NCI-H82 (cell line): ENCODE data around the gene RPL13A.
"Not testable (repeated sequence)": the region's sequence is repeated elsewhere in the genome, so short reads cannot be mapped to it uniquely, and the experiment has no call there.

Experiments
- DNase-seq: peaks from one replicate; lab custom pipeline; 2025; lab: John Stamatoyannopoulos, UW

Gene RPL13A

DNA sequence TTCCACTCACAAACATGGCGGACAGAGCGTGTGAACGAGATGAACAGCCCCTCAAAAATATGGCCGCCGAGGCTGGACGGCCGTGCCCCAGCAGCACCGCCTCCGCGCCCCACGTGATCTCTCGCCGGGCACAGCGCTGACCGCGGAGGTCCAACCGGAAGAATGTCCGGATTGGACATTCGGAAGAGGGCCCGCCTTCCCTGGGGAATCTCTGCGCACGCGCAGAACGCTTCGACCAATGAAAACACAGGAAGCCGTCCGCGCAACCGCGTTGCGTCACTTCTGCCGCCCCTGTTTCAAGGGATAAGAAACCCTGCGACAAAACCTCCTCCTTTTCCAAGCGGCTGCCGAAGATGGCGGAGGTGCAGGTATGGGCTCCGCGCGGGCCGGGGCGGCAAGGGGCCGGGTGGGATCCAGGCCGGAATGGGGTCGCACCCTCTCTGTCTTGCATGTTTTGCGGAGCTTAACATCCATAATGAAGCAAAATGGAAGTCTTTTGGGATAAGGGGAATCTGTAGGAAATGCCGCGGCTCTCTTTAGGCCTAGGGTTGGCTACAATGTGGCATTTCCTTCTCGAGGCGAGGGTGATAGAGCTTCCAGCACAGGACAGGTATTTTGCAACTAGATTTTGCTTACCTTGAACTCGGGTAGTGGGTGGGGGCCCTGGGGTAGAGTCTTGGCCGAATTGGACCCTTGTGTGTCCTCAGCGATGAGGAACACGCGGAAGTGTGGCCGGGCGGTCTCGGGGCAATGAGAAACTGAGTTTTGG is at the start of gene RPL13A:
TSS of gene RPL13A (plus strand) at position 332 of the 769 bp plus-strand sequence. CDS start at position 354, 22 bp downstream.
- DNase-seq = peak; percentile 100

- peak; percentile 88 for DNase-seq
These were observed 49.1 kb upstream of the RPL13A start for GRCh38 chr19:49438261-49438660.

- DNase-seq = no peak
These were observed 47.6 kb upstream of the RPL13A start for GRCh38 chr19:49439836-49440235.

DNA sequence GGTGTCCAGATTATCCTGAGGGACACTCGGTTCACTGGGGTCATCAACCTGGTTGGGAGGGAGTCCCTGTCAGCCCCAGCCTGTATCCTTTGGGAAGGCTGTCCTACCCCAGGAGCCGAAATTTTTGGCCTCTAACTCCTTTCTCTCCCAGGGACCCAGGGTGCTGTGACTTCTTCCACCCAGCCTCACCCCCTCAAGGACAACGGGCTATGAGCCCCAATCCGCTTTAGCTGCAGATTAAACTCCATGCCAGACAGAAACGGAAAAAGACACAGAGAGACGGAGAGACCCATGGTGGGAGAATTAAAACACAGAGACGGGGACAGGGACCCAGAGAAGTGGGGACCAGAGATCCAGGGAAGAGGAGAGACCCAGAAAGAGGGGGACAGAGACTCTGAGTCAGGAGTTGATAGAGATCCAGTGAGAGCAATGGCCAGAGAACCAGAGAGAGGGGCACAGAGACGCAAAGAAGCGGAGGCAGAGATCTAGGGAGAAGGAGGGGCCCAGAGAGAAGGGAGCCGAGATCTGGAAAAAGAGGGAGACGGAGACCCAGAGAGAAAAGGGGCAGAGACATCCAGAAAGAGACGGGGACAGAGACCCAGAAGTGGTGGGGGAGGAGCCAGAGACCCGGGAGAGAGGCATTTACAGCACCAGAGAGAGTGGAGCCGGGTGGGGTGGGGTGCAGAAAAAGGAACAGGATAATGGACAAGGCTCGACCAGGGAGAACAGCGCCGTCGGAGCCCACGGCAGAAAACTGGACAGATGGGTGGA is 46.8 kb upstream of the RPL13A start:
- DNase-seq = peak; percentile 71

DNA sequence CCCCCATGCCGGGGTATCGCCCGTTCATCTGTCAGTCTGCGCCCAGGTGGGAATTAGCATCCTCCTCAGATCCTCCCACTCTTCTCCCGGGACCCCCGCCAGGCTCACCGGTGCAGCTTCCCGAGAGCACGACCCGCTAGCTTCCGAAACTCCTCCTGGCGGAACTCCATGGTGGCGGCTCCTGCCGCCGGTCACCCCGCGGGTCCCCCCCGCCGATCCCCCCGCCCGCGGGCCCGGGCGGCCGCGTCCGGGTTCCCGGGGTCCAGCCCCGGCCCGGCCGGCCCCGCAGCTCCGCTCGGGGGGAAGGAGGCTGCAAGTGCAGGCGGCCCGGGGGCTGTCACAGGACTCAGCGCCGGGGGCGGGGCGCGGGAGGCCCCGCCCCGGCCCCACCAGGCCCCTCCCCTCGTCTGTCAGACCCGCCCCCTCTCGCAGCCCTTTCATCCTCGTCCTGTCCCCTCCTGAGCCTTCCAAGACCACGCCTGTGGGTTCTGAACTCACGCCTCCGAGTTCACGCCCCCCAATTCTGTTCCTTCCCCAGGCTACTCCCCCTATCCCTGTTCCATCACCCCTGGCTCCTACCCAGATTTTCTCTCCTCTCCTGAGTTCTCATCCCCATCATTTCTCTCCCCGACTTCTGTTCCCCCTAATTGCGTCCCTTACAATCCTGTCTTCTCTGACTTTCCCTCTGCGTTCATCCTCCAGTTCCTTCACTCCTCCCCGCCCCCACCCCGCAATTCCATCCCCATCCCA is 46.0 kb upstream of the RPL13A start, which contains the start of gene SLC17A7:
TSS of gene SLC17A7 (minus strand) at position 318 of the 750 bp plus-strand sequence. CDS start at position 170, 148 bp downstream.
- peak; percentile 88 for DNase-seq

- DNase-seq = peak; percentile 49
These were observed 45.5 kb upstream of the RPL13A start for GRCh38 chr19:49441960-49442350.

DNA sequence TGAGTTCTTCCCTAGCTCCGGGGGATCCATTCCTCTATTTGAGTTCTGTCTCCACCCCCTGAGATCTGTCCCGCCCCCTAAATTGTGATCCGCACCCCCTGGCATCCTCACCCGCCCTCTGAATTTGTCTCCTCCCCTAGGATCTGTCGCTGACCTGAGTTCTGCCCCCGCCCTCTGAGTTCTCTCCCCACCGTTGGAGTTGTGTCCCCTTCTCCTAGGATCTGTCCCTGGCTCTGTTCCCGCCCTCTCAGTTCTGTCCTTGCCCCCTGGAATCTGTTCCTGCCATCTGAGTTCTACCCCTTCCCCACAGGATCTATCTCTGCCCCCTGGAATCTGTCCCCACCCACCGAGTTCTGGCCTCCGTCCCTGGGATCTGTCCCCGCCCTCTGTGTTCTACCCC is 45.1 kb upstream of the RPL13A start:
- DNase-seq = no peak

- peak; percentile 98 for DNase-seq
These were observed 44.5 kb upstream of the RPL13A start for GRCh38 chr19:49442771-49443365.

- peak; percentile 98 for DNase-seq
These were observed 43.9 kb upstream of the RPL13A start for GRCh38 chr19:49443366-49444099.

DNA sequence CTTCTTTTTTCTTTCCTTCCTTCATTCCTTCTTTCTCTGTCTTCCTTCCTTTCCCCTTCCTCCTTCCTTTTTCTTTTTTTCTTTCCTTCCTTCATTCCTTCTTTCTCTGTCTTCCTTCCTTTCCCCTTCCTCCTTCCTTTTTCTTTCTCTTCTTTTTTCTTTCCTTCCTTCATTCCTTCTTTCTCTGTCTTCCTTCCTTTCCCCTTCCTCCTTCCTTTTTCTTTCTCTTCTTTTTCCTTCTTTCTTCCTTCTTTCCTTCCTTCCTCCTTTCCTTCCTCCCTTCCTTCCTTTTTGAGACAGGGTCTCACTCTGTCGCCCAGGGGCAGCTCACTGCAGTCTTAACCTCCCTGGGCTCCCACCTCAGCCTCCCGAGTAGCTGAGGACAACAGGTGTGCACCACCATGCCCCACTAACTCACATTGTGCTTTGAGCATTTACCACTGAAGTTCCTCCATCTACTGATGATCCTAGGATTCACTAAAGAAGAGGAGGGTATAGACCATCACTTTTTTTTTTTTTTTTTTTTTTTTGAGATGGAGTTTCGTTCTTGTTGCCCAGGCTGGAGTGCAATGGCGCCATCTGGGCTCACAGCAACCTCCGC is 43.2 kb upstream of the RPL13A start:
- not testable (repeated sequence) for DNase-seq

DNA sequence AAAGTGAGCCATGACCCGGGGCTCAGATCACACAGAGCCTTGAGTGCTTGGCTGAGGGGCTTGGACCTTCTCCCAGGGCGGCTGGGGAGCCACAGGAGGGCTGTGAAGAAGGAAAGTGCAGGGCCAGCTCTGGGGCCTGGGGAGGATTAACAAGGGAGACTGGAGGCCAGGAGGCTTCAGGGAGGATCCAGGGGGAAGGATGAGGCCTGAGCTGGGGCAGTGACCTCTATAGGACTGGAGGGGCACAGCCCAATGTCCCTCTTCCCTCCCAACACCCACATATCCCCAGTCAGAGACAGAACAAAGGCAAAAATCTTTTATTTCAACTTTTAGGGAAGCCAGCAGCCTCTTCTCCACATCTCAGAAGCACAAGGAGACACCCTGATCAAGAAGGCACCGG is 41.4 kb upstream of the RPL13A start:
- no peak for DNase-seq

- DNase-seq = peak; percentile 85
These were observed 39.6 kb upstream of the RPL13A start for GRCh38 chr19:49447485-49448431.

DNA sequence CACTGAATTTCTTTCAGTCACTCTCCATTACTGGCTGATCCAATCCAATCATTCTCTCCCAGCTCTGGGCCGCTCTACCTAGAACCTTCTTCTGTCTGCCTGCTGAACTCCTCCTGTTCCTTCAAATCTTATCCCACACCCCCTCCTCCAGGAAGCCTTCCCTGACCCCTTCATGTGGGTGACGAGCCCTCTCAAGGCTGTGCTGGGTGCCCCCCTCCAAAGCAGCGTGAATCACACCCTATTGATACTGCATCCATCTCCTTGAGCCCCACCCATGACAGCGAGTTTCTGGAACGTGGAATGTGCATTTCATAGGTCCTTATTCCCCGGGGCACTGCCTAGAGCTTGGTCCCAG is 39.0 kb upstream of the RPL13A start:
- DNase-seq = no peak

DNA sequence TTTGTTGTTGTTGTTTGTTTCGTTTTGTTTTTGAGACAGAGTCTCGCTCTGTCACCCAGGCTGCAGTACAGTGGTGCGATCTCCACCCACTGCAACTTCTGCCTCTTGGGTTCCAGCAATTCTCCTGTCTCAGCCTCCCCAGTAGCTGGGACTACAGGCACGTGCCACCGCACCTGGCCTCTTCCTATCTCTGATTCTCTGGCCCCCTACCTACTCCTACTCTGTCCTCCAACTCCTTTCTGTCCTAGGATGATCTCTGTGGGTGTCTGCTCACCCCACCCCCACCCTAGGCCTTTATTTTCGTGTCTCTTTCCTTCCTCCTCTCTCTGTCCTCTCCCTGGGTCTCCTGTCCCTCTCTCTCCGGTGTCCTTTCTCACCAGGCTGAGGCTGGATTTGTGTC is 37.0 kb upstream of the RPL13A start:
- DNase-seq = no peak

- DNase-seq = peak; percentile 100
These were observed 35.8 kb upstream of the RPL13A start, which contains the start of gene PIH1D1 for GRCh38 chr19:49451430-49452181. TSS of gene PIH1D1 (minus strand) at chr19:49451814. CDS start at chr19:49451574, 240 bp downstream.

- DNase-seq = peak; percentile 99
These were observed 34.2 kb upstream of the RPL13A start, which contains the start of gene ALDH16A1 for GRCh38 chr19:49453013-49453756. TSS of gene ALDH16A1 (plus strand) at chr19:49453225. CDS start at chr19:49453332, 107 bp downstream.

DNA sequence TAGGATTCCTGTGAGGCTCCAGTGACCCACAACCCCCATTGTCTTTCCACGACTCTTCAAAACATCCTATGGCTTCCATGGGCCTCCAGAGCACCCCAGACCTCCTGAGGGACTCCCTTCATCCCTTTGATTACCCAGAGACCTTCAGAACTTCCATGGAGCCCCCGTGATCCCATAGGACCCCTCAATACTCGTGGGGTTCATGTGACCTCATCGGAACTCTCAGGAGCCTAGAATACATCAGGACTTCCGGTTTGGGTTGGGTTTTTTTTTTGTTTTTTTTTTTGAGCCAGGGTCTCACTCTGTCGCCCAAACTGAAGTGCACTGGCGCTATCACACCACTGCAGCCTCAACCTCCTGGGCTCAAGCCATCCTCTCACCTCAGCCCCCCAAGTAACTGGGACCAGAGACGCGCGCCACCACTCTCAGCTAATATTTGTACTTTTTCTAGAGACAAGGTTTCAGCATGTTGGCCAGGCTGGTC is 33.6 kb upstream of the RPL13A start:
- DNase-seq = no peak

DNA sequence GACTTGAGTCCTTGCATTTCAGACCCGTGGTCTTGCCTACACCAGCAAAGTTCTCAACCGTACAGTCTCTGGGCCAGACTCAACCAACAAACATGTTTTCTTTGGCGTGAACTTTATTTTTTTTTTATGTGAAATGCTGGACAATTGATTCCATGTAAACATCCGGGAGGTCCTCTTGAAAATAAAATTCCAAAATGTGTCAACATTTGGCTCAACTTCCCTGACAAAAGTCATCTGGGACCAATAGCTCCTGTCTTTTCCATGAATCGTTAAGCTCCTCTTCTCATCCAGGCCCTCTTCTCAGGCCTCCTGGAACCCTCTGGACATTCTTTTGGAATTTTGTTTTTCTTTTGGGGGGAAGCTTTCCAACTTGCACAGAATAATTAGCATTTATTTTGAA is 31.6 kb upstream of the RPL13A start:
- no peak for DNase-seq
